ENCODE measurements around the gene KLHDC8B.
A peak's percentile ranks its signal among the peaks of the same experiment; 100 is the strongest.

KLHDC8B gene

DNA sequence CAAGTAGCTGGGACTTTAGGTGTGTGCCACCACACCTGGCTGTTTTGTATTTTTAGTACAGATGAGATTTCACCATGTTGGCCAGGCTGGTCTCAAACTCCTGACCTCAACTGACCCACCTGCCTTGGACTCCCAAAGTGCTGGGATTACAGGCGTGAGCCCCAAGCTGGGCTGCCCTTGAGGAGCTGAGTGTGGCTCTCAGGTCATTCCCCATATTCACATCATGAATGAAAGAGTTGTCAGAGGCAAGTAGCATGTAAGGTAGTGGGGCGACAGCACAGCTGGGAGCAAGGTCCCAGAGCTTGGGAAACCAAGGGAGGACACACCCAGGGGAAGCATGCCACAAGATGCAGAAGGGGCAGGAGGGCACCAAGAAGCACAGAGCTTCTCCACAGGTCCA lies 10.2 kb upstream of the KLHDC8B start:
- no peak for DNase-seq

DNA sequence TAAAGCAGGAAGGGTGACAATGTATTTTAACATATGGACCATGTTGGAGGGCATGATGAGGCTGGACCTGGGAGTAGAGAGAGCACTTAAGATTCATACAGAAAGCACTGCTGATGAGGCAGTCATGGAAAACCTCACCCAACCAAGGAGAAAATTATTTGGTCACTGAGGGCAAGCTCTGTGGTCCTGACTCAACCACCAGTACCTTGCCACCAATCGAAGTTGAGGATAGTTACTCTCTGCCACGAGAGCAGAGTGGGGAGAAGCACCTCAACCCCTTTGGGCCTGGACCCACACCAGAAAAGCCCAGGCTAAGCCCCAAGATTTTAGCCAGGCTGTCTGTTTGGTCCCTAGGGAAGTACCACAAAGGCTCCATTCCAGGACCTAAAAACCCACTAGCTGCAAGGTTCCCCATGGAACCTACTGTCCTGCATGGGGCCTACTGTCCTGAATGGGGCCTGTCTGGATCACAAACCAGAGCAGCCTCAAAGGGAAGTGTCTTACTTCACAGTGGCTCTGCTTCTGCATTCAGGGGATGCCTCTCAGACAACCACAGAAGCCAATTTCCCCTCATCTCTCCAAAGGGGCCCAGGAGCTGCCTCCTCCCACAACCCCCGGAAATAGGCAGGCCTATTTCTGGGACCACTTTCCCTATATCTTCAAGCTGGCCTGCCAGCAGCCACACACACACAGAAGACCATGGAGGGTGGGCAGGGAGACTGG lies 9.4 kb upstream of the KLHDC8B start:
- DNase-seq: no peak

DNA sequence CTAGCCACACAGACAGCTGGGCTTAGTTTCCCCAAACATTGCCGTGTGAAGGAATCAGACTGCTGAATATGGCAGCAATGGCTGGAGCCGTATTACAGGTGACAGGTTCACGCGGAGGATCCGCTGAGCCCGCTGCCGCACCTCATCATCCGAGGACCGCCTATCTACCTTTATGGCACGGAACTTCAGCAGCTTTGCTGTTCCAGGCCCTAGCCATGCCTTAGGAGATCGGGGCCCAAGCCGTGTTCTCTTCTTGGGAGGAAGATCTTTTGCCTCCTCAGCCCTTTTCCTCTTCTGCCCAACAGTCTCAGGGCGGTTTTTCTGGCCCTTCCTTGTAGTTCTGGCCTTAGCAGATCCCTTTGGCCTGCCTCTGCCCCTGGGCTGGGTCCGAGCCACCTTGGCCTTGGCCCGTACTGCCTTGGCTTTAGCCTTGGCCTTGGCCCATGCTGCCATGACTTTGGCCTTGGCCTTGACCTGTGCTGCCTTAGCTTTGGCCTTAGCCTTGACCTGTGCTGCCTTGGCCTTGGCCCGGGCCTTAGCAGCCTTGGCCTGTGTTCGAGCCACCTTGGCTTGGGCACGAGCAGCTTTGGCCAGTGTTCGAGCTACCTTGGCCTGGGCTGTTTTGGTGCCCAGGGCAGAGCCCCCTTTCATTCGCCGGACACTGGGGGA lies 8.5 kb upstream of the KLHDC8B start:
- no peak for DNase-seq

- DNase-seq: no peak
Observed at GRCh38 chr3:49163609-49164008, 7.8 kb upstream of the KLHDC8B start.

GRCh38 chr3:49164983-49165720 lies 6.2 kb upstream of the KLHDC8B start:
- DNase-seq: no peak

- DNase-seq: peak; percentile 75
Observed at GRCh38 chr3:49165771-49166751, 5.3 kb upstream of the KLHDC8B start, which contains the start of gene CCDC71. Gene CCDC71, minus strand, starts transcription at chr3:49166331. Its CDS starts 2,123 bp downstream, at chr3:49164208.

- no peak for DNase-seq
Observed at GRCh38 chr3:49166752-49167556, 4.4 kb upstream of the KLHDC8B start.

GRCh38 chr3:49170744-49171118 lies 667 bp upstream of the KLHDC8B start:
- DNase-seq: no peak

- DNase-seq: no peak
Observed at GRCh38 chr3:49171775-49172500, 540 bp downstream of the KLHDC8B start.

DNA sequence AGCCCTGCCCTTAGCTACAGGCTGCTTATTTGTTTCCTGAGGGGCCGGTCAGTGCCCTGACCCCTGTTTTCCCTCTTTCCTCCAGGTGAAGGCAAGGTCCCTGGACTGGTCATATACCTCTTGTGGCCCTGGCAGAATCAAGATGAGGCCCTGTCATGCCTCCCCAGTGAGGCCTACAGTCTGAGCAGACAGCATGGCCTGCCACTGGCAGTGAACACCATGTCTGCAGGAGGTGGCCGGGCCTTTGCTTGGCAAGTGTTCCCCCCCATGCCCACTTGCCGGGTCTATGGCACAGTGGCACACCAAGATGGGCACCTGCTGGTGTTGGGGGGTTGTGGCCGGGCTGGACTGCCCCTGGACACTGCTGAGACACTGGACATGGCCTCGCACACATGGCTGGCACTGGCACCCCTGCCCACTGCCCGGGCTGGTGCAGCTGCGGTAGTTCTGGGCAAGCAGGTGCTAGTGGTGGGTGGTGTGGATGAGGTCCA lies 1.2 kb downstream of the KLHDC8B start:
- no peak for DNase-seq

DNA sequence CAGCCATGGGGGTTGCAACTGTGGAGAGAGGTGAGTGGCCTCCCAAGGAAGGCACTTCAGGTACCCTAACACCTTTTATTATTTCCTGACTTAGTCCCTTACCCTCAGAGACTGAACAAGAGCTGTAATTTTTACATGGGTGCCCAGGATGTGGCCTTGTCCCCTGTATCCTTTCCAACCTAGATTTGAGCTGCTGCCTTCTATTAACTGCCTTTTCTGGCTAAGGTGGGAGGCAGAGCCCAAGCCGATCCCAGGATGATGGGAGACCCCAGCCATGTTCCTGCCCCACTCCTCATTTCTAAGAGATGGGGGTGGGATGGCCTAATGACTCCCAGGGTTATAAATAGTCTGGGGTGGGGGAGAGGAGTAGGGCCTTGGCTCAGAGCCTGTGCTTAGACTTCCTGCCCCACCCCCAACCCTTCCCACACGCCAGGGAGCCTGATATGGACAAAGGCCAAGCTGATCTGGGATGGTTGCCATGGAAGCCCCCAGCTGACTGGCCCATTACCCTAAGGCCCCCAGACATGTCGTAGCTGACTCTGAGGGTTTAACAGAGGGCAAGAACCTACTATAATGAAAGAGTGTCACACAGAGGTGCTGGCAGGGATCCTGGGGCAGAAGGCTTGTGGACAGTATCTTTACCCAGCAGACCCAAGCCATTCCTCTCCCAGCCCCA lies 1.9 kb downstream of the KLHDC8B start:
- DNase-seq: peak; percentile 72

- peak; percentile 33 for DNase-seq
Observed at GRCh38 chr3:49173792-49174170, 2.4 kb downstream of the KLHDC8B start.

DNA sequence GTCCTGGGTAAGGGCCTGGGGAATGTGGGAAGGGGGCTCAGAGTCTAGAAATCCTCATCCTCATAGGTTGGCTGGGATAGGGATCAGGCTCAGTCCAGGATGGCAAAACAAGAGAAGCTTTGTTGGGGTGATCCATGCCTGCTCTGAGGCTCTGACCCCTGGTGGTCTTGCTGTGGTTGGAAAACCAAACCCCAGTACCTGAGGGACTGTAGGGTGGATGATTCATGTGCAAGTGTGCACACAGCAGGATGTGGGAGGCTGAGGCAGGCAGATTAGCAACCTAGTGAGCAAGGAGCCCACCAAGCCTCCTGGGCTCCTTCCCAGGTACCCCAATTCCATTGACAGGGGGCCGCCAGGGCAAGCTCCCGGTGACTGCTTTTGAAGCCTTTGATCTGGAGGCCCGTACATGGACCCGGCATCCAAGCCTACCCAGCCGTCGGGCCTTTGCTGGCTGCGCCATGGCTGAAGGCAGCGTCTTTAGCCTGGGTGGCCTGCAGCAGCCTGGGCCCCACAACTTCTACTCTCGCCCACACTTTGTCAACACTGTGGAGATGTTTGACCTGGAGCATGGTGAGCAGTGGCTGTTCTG lies 3.1 kb downstream of the KLHDC8B start:
- DNase-seq: no peak

GRCh38 chr3:49175530-49175929 lies 4.1 kb downstream of the KLHDC8B start:
- DNase-seq: no peak

DNA sequence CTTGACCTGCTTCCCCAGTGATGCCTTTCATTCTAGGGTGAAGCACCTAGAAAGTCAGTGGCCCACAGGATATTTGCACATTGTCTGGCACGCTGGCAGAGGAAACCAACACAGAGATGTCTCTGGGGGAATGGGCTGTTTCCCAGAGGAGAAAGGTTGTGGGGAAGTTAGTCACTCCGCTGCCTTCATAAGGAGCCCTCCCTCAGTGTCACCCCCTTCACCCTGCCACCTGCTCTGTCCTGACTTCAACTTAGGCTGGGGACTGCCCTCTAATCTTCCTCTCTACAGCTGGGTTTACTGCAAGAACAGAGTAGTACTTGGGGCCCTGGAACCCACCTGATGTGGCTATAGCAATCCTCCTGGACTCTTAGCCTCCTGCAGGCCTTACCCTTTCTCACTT lies 5.7 kb downstream of the KLHDC8B start:
- DNase-seq: no peak

GRCh38 chr3:49180116-49180515 lies 8.7 kb downstream of the KLHDC8B start:
- DNase-seq: no peak

DNA sequence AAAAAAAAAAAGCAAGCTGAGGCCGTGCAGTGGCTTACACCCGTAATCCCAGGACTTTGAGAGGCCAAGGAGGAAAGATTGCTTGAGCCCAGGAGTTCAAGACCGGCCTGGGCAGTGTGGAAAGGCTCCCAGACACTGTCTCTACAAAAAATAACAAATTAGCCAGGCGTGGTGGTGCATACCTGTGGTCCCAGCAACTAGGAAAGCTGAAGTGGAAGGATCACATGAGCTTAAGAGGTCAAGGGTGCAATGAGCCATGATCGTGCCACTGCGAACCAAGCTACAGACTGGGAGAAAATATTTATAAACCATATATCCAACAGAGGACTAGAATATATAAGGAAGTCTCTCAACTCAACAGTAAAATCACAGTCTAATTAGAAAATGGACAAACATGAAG lies 10.0 kb downstream of the KLHDC8B start:
- DNase-seq: no peak

GRCh38 chr3:49182682-49183081 lies 11.3 kb downstream of the KLHDC8B start:
- no peak for DNase-seq

DNA sequence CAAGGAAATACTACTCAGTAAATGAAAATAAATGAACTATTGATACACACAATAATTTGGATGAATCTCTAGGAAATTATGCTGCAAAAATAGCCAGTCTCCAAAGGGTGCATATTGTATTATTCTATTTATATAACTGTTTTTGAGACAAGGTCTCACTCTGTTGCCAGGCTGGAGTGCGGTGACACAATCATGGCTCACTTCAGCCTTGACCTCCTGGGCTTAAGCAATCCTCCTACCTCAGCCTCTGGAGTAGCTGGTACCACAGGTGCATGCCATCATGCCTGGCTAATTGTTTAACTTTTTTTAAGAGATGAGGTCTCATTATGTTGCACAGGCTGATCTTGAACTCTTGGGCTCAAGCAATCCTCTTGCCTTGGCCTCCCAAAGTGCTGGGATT lies 12.5 kb downstream of the KLHDC8B start:
- DNase-seq: no peak

DNA sequence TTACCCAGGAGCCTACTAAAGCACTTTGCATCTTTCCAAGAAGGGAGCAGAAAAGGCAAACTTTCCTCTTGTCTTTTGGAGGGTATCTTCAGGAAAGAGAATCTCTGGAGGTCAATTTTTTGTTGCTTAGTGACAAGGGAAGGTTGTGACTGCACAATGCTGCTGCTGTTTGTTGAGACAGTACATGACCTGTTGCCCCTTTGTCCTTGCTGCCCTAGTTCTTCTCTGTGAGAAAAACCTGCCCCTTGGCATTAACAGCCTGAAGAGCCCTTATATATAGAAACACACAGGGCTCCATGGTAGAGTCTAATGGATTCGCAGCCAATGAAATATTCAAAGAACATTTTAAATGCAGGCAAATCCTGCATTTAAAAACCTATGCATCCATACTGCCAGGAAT lies 20.3 kb downstream of the KLHDC8B start:
- no peak for DNase-seq

All from fibroblast of skin of right biceps (primary cell).